Activated T-helper 1 cell treated with anti-CD3 and anti-CD28 coated beads, Interleukin-12 subunit alpha, Interleukin-12 subunit beta, Interleukin-2, Interleukin-4 antibody, amounts not matched to agents 30 ng/mL and 10 ng/mL and 1 ng/mL, durations not matched to agents 14 hours and 24 hours and 36 hours (primary cell): Measurements from ENCODE around the gene CDK5RAP2. TPM values are rescaled to one million over a fixed set of nuclear protein-coding genes. Genes with fewer than 3 reads are reported as not detected.

Source experiments
- DNase-seq: peaks from one replicate; pipeline ENCODE4 v3.0.0; 2021; ENCODE audit warnings: low spot score
- H3K27ac Mint-ChIP-seq: one replicate; pipeline ENCODE4 v1.8.0; 2021; ENCODE audit warnings: mild to moderate bottlenecking, mixed read lengths
- H3K27me3 Mint-ChIP-seq: one replicate; pipeline ENCODE4 v1.8.0; 2022; ENCODE audit warnings: mild to moderate bottlenecking, moderate library complexity, mixed read lengths; ENCODE audit not compliant: insufficient read depth
- H3K36me3 Mint-ChIP-seq: one replicate; pipeline ENCODE4 v1.8.0; 2021; ENCODE audit warnings: low read depth, mixed read lengths
- H3K4me1 Mint-ChIP-seq: one replicate; pipeline ENCODE4 v1.8.0; 2021; ENCODE audit warnings: low read depth, mixed read lengths
- H3K4me3 Mint-ChIP-seq: one replicate; pipeline ENCODE4 v1.8.0; 2021; ENCODE audit warnings: mild to moderate bottlenecking, moderate library complexity, mixed read lengths
- H3K9me3 Mint-ChIP-seq: one replicate; pipeline ENCODE4 v1.8.0; 2021; ENCODE audit warnings: mixed read lengths
- intact Hi-C: fragments of 100-400 bp; cut with micrococcal nuclease; formaldehyde crosslinking; loops from one replicate; pipeline ENCODE4 v1.15.1; 2024
- total RNA-seq: library from RNA; stranded (reverse); gene quantifications from 2 replicates; pipeline ENCODE4 v1.2.3, GENCODE V29; 2022

Gene CDK5RAP2
- total RNA-seq, 1 donor from 2014 or later = 60.3 TPM

GRCh38 chr9:120405134-120405533 is 174.8 kb downstream of the CDK5RAP2 start:
- H3K36me3 Mint-ChIP-seq = peaks cover 37% of the 10 kb centered on the region
- H3K4me3 Mint-ChIP-seq = no peak overlapping the region
- no peaks in the 10 kb centered on the region for H3K27me3 Mint-ChIP-seq
- H3K9me3 Mint-ChIP-seq = no peaks in the 10 kb centered on the region
- DNase-seq = no peak
- H3K4me1 Mint-ChIP-seq = peaks cover 14% of the 10 kb centered on the region
- H3K27ac Mint-ChIP-seq = no peak overlapping the region
- intact Hi-C loops = no loop called here

- H3K27ac Mint-ChIP-seq = peak overlapping the region; percentile 49
- no peaks in the 10 kb centered on the region for H3K9me3 Mint-ChIP-seq
- H3K36me3 Mint-ChIP-seq = peaks cover 46% of the 10 kb centered on the region
- H3K4me1 Mint-ChIP-seq = peaks cover 23% of the 10 kb centered on the region
- intact Hi-C loops = no loop called here
- H3K27me3 Mint-ChIP-seq = no peaks in the 10 kb centered on the region
- no peak for DNase-seq
- no peak overlapping the region for H3K4me3 Mint-ChIP-seq
These were observed 176.5 kb downstream of the CDK5RAP2 start for GRCh38 chr9:120403543-120403856.

DNA sequence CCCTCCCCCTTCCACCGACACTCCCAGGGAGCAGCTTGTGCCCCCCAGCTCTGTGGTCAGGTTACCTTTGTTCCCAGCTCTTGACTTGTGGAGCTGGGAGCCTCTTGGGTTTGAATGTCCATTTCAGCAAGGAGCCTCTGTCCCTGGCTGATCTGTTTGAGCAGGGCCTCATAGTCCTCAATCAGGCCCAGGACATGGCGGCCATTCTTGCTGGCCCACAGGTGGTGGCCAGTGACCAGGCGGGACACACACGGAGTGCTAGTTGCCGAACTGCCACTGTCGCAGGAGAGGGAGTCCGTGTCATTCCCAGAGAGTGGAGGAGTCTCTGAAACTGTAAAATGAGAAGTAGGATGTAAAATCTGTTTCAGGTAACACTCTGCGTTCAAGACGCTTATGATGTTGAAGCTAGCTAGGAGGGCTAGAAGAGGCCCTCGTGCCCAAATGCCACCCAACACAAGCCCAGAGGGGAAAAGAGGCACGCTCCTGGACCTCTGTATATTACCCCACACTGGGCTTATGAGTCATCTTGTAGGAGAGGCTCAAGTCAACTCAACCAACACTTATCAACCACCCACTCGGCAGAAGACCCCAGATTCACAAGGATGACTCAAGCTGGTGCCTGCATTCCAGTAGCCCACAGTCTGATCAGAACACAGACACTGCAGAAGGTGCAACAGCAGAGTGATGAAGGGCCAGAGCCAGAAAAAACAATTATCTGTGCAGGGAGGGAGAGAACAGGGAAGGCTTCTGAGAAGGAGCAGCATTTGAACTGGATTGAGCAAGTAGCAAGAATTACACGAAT is 177.0 kb downstream of the CDK5RAP2 start:
- Mint-ChIP-seq H3K4me3 (no peak overlapping the region), H3K36me3 (peaks cover 50% of the 10 kb centered on the region), H3K27me3 (no peaks in the 10 kb centered on the region), H3K9me3 (no peaks in the 10 kb centered on the region), H3K4me1 (peaks cover 25% of the 10 kb centered on the region), H3K27ac (peak overlapping the region; percentile 49)
- DNase-seq = no peak
- intact Hi-C loops = no loop called here

- Mint-ChIP-seq H3K9me3 (no peaks in the 10 kb centered on the region), H3K4me3 (no peak overlapping the region), H3K4me1 (peaks cover 49% of the 10 kb centered on the region), H3K27me3 (no peaks in the 10 kb centered on the region), H3K27ac (no peak overlapping the region), H3K36me3 (peaks cover 57% of the 10 kb centered on the region)
- no peak for DNase-seq
- intact Hi-C loops = no loop called here
These were observed 180.0 kb downstream of the CDK5RAP2 start for GRCh38 chr9:120399940-120400339.

- H3K27me3 Mint-ChIP-seq = no peaks in the 10 kb centered on the region
- H3K9me3 Mint-ChIP-seq = no peaks in the 10 kb centered on the region
- H3K4me1 Mint-ChIP-seq = peaks cover 56% of the 10 kb centered on the region
- no peak overlapping the region for H3K27ac Mint-ChIP-seq
- DNase-seq = no peak
- H3K4me3 Mint-ChIP-seq = no peak overlapping the region
- intact Hi-C loops = no loop called here
- H3K36me3 Mint-ChIP-seq = peaks cover 60% of the 10 kb centered on the region
These were observed 181.7 kb downstream of the CDK5RAP2 start for GRCh38 chr9:120398286-120398685.

- Mint-ChIP-seq H3K36me3 (peaks cover 60% of the 10 kb centered on the region), H3K4me1 (peaks cover 53% of the 10 kb centered on the region)
- intact Hi-C loops = no loop called here
These were observed 182.5 kb downstream of the CDK5RAP2 start for GRCh38 chr9:120397453-120397852.

DNA sequence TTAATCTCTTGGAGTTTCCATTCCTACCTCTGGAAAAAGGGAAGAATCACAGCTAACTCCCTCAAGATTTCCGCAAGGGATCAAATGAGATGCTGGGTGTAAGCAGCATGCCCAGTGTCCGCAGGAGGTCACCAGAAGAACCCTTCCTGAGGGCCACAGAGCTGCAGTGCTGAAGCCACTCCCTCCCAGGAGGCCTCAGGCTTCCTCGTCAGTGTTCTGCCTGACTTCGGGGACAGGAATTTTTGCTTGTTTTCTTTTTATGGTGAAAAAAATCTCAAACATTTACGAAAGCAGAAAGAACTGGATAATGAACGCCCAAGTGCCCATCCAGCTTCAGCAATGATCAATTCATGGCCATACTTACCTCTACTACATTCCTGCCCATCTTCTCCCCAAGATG is 183.0 kb downstream of the CDK5RAP2 start:
- DNase-seq = no peak
- intact Hi-C loops = no loop called here
- H3K36me3 Mint-ChIP-seq = peaks cover 61% of the 10 kb centered on the region
- H3K4me3 Mint-ChIP-seq = no peak overlapping the region
- no peaks in the 10 kb centered on the region for H3K9me3 Mint-ChIP-seq
- no peaks in the 10 kb centered on the region for H3K27me3 Mint-ChIP-seq
- peaks cover 53% of the 10 kb centered on the region for H3K4me1 Mint-ChIP-seq
- no peak overlapping the region for H3K27ac Mint-ChIP-seq

More at GRCh38 chr9:120397453-120397852, 182.5 kb downstream of the CDK5RAP2 start:
- Mint-ChIP-seq H3K9me3 (no peaks in the 10 kb centered on the region), H3K27me3 (no peaks in the 10 kb centered on the region), H3K27ac (no peak overlapping the region), H3K4me3 (no peak overlapping the region)
- DNase-seq = no peak

GRCh38 chr9:120396418-120396817 is 183.5 kb downstream of the CDK5RAP2 start:
- H3K9me3 Mint-ChIP-seq = no peaks in the 10 kb centered on the region
- H3K27ac Mint-ChIP-seq = no peak overlapping the region
- H3K4me1 Mint-ChIP-seq = peaks cover 53% of the 10 kb centered on the region
- no peaks in the 10 kb centered on the region for H3K27me3 Mint-ChIP-seq
- H3K4me3 Mint-ChIP-seq = no peak overlapping the region
- no peak for DNase-seq
- intact Hi-C loops = no loop called here
- H3K36me3 Mint-ChIP-seq = peaks cover 62% of the 10 kb centered on the region

- H3K4me3 Mint-ChIP-seq = no peak overlapping the region
- no peak for DNase-seq
- H3K27me3 Mint-ChIP-seq = no peaks in the 10 kb centered on the region
- no peak overlapping the region for H3K27ac Mint-ChIP-seq
- intact Hi-C loops = no loop called here
- no peaks in the 10 kb centered on the region for H3K9me3 Mint-ChIP-seq
- H3K36me3 Mint-ChIP-seq = peaks cover 57% of the 10 kb centered on the region
- H3K4me1 Mint-ChIP-seq = peaks cover 53% of the 10 kb centered on the region
These were observed 184.6 kb downstream of the CDK5RAP2 start for GRCh38 chr9:120395376-120395775.

GRCh38 chr9:120394058-120394669 is 185.8 kb downstream of the CDK5RAP2 start:
- intact Hi-C loops = loop anchor here (1.0 kb wide), 1 partner anchor 44 kb away; no protein-coding TSS in a partner anchor
- H3K36me3 Mint-ChIP-seq = peaks cover 48% of the 10 kb centered on the region
- no peaks in the 10 kb centered on the region for H3K9me3 Mint-ChIP-seq
- DNase-seq = peak; percentile 48
- H3K27me3 Mint-ChIP-seq = no peaks in the 10 kb centered on the region
- H3K4me3 Mint-ChIP-seq = peak overlapping the region; percentile 79
- peaks cover 48% of the 10 kb centered on the region for H3K4me1 Mint-ChIP-seq
- H3K27ac Mint-ChIP-seq = peak overlapping the region; percentile 87

GRCh38 chr9:120393386-120394057 is 186.4 kb downstream of the CDK5RAP2 start:
- peaks cover 46% of the 10 kb centered on the region for H3K36me3 Mint-ChIP-seq
- intact Hi-C loops = loop anchor here (1.0 kb wide), 1 partner anchor 45 kb away; no protein-coding TSS in a partner anchor
- DNase-seq = no peak
- peak overlapping the region; percentile 87 for H3K27ac Mint-ChIP-seq
- no peaks in the 10 kb centered on the region for H3K27me3 Mint-ChIP-seq
- no peaks in the 10 kb centered on the region for H3K9me3 Mint-ChIP-seq
- peaks cover 44% of the 10 kb centered on the region for H3K4me1 Mint-ChIP-seq
- H3K4me3 Mint-ChIP-seq = peak overlapping the region; percentile 79

DNA sequence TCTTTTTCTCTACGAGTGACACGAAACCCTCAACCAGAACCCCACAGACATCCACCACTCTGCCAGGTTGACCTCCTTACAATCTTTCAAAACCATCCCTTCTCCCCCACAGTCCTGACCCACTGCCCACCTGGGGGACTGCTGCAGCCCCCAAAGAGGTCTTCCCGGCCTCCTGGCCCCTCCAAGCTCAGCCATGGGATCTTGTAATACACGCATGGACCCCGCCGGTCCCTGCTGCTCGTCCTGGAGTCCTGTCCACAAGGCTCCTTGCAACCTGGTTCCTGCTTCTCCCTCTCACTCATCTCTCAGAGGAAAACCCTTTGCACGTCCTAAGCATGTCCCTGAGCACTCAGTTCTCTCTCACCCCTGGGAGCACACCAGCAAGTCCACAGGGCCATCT is 187.3 kb downstream of the CDK5RAP2 start:
- intact Hi-C loops = no loop called here
- H3K4me1 Mint-ChIP-seq = peaks cover 39% of the 10 kb centered on the region
- H3K36me3 Mint-ChIP-seq = peaks cover 46% of the 10 kb centered on the region
- DNase-seq = no peak
- H3K4me3 Mint-ChIP-seq = no peak overlapping the region
- no peaks in the 10 kb centered on the region for H3K27me3 Mint-ChIP-seq
- no peak overlapping the region for H3K27ac Mint-ChIP-seq
- H3K9me3 Mint-ChIP-seq = no peaks in the 10 kb centered on the region

DNA sequence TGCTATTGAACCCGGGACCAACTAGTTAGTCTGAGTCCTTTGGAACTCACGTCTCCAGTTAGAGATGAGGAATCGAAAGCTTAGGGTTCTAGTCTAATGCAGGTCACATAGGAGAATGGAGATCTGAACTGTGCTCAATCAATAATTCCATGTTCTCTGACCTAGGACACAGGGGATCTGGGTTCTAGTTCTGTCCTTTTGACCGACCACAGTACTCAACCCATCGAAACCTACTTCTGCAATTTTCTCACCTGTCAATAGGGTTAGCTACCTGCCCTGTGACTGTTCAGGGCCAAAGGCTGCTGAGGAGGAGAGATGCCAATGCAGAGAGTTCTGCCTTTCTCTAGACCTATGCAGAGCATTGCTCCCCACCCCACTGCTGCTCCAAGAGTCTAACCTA is 187.7 kb downstream of the CDK5RAP2 start:
- H3K36me3 Mint-ChIP-seq = peaks cover 43% of the 10 kb centered on the region
- DNase-seq = no peak
- intact Hi-C loops = no loop called here
- no peak overlapping the region for H3K4me3 Mint-ChIP-seq
- no peaks in the 10 kb centered on the region for H3K27me3 Mint-ChIP-seq
- no peaks in the 10 kb centered on the region for H3K9me3 Mint-ChIP-seq
- peaks cover 37% of the 10 kb centered on the region for H3K4me1 Mint-ChIP-seq
- no peak overlapping the region for H3K27ac Mint-ChIP-seq
